Liver (tissue), 9 donors: ENCODE data around the gene TMEM217. TPM values are rescaled to one million over a fixed set of nuclear protein-coding genes. Genes with fewer than 3 reads are reported as not detected.

Source experiments
- DNase-seq: peaks from one replicate; pipeline ENCODE4 v3.0.0-alpha.2; 2017; ENCODE audit warnings: low spot score
- H3K27ac ChIP-seq, 2 donors: one replicate each; pipeline ENCODE4 v1.7.0; 2013; ENCODE audit warnings: inconsistent platforms in 2 of 2, low read length in 2 of 2, control low read depth in 1 of 2, low read depth in 1 of 2, mild to moderate bottlenecking in 1 of 2
- H3K27me3 ChIP-seq, 4 donors: one replicate each; pipeline versions ENCODE4 v1.6.1 to v1.7.0; 2013; ENCODE audit warnings: low read length in 3 of 4, inconsistent platforms in 1 of 4, mild to moderate bottlenecking in 1 of 4, moderate library complexity in 1 of 4; ENCODE audit not compliant: control insufficient read depth in 4 of 4, insufficient read depth in 4 of 4
- H3K36me3 ChIP-seq, 4 donors: one replicate each; pipeline versions ENCODE4 v1.6.1 to v1.7.0; 2013; ENCODE audit warnings: low read length in 3 of 4, mild to moderate bottlenecking in 3 of 4, low read depth in 1 of 4, moderate library complexity in 1 of 4; ENCODE audit not compliant: control insufficient read depth in 4 of 4, insufficient read depth in 3 of 4
- H3K4me1 ChIP-seq, 4 donors: one replicate each; pipeline versions ENCODE4 v1.6.1 to v1.7.0; 2013; ENCODE audit warnings: low read length in 3 of 4, mild to moderate bottlenecking in 3 of 4, moderate library complexity in 1 of 4; ENCODE audit not compliant: control insufficient read depth in 4 of 4, insufficient read depth in 4 of 4
- H3K4me3 ChIP-seq, 3 donors: one replicate each; pipeline versions ENCODE4 v1.6.1 to v1.7.0; 2013; ENCODE audit warnings: low read length in 3 of 3, control low read depth in 1 of 3, low read depth in 1 of 3, mild to moderate bottlenecking in 1 of 3
- H3K9ac ChIP-seq, 2 donors: one replicate each; pipeline ENCODE4 v1.7.0; 2013; ENCODE audit warnings: low read length in 2 of 2, mild to moderate bottlenecking in 2 of 2, moderate library complexity in 2 of 2, control low read depth in 1 of 2, low read depth in 1 of 2
- H3K9me3 ChIP-seq, 4 donors: one replicate each; pipeline versions ENCODE4 v1.6.1 to v1.7.0; 2013; ENCODE audit warnings: low read length in 3 of 4; ENCODE audit not compliant: control insufficient read depth in 4 of 4
- ATF3 ChIP-seq: IDR thresholded peaks from 2 replicates; pipeline ENCODE4 v1.6.1; 2016; ENCODE audit warnings: antibody characterized with exemption
- CTCF ChIP-seq: fragments of 150-350 bp; IDR thresholded peaks from 2 replicates; pipeline ENCODE4 v1.5.1; 2017; ENCODE audit warnings: improper control_type of control experiment, low read depth, low read length; ENCODE audit not compliant: missing input control
- GABPA ChIP-seq, 2 donors: IDR thresholded peaks in 1 of 2; conservative IDR thresholded peaks in 1 of 2; 2 replicates each; pipeline ENCODE4 v1.6.1; 2016; ENCODE audit warnings: antibody characterized with exemption in 2 of 2, mild to moderate bottlenecking in 1 of 2, moderate library complexity in 1 of 2
- HNF4A ChIP-seq, 2 donors: conservative IDR thresholded peaks; 2 replicates each; pipeline ENCODE4 v1.6.1; 2016; ENCODE audit warnings: antibody characterized with exemption in 2 of 2, mild to moderate bottlenecking in 2 of 2
- HNF4G ChIP-seq: IDR thresholded peaks from 2 replicates; pipeline ENCODE4 v1.6.1; 2016; ENCODE audit warnings: antibody characterized with exemption
- JUND ChIP-seq, 2 donors: IDR thresholded peaks; 2 replicates each; pipeline ENCODE4 v1.6.1; 2016; ENCODE audit warnings: antibody characterized with exemption in 2 of 2
- MAX ChIP-seq: IDR thresholded peaks from 2 replicates; pipeline ENCODE4 v1.6.1; 2016; ENCODE audit warnings: antibody characterized with exemption
- NR2F2 ChIP-seq: IDR thresholded peaks from 2 replicates; pipeline ENCODE4 v1.6.1; 2016; ENCODE audit warnings: antibody characterized with exemption
- RAD21 ChIP-seq, 2 donors: IDR thresholded peaks; 2 replicates each; pipeline ENCODE4 v1.6.1; 2016; ENCODE audit warnings: antibody characterized with exemption in 2 of 2, mild to moderate bottlenecking in 2 of 2
- RXRA ChIP-seq, 2 donors: IDR thresholded peaks; 2 replicates each; pipeline ENCODE4 v1.6.1; 2017 to 2018; ENCODE audit warnings: antibody characterized with exemption in 2 of 2, mild to moderate bottlenecking in 1 of 2
- SP1 ChIP-seq: IDR thresholded peaks from 2 replicates; pipeline ENCODE4 v1.6.1; 2018; ENCODE audit warnings: antibody characterized with exemption, mild to moderate bottlenecking
- YY1 ChIP-seq: IDR thresholded peaks from 2 replicates; pipeline ENCODE4 v1.6.1; 2016; ENCODE audit warnings: antibody characterized with exemption, mild to moderate bottlenecking
- ZBTB33 ChIP-seq: IDR thresholded peaks from 2 replicates; pipeline ENCODE4 v1.6.1; 2016; ENCODE audit warnings: antibody characterized with exemption
- WGBS: extraction: QIAGEN DNeasy Blood & Tissue Kit; methylation state at CpG from one replicate; pipeline ENCODE4 v1.1.7; 2013; 5-methylcytosine and 5-hydroxymethylcytosine counted together
- polyA plus RNA-seq, 2 donors: library from polyadenylated mRNA; stranded (reverse) in 1 of 2; unstranded in 1 of 2; fragments of 200-250 nt in 1 of 2; fragments of >200 nt in 1 of 2; fragmentation: Nextera tagmentation in 1 of 2; extraction: Ambion mirVana in 1 of 2; gene quantifications; one replicate each; pipeline versions ENCODE4 v1.2.1 to v1.2.3, GENCODE V29; 2013 to 2015
- total RNA-seq, 2 donors: library from RNA; depleted of rRNA; stranded (reverse); fragments of >200 nt; gene quantifications; one replicate each; pipeline ENCODE4 v1.2.3, GENCODE V29; 2014
- donor health status: healthy.
- donor health status: healthy.
- donor health status: healthy.
- donor health status: healthy.
- donor health status: healthy.

The TMEM217 gene
- total and polyA plus RNA-seq, 4 donors = 0.39 to 3.2 (median 0.62) TPM

- TF ChIP-seq ZBTB33 = no peak
- TF ChIP-seq HNF4G = no peak
- no peak for TF ChIP-seq CTCF
- TF ChIP-seq NR2F2 = no peak
- TF ChIP-seq RXRA (IDR thresholded peaks at IDR 0.05) = peak; percentile 38 to 45
- TF ChIP-seq JUND (IDR thresholded peaks at IDR 0.05) = no peak
- peak in 1 of 2 donors; percentile 28 for TF ChIP-seq GABPA (IDR thresholded peaks at IDR 0.05 in 1 of 2, conservative IDR thresholded peaks at IDR 0.05 in 1 of 2)
- no peak for TF ChIP-seq ATF3
Measured at GRCh38 chr6:37222125-37222967, 35.6 kb downstream of the TMEM217 start (continued).

GRCh38 chr6:37221585-37222124, 36.3 kb downstream of the TMEM217 start:
- Histone ChIP-seq H3K36me3 (no peaks in the 10 kb centered on the region), H3K9me3 (no peaks in the 10 kb centered on the region), H3K4me3 (peak overlapping the region in 2 of 3 donors; percentile 60 to 62), H3K4me1 (peaks cover 0 to 11% (median 6%) of the 10 kb centered on the region in 4 donors), H3K27ac (no peak overlapping the region), H3K9ac (no peak overlapping the region), H3K27me3 (no peaks in the 10 kb centered on the region)
- 66% methylated on average over 6 of the region's 6 CpGs for WGBS
- TF ChIP-seq HNF4A (conservative IDR thresholded peaks at IDR 0.05) (no peak), CTCF (no peak), HNF4G (no peak), SP1 (no peak), NR2F2 (no peak), ZBTB33 (no peak), JUND (IDR thresholded peaks at IDR 0.05) (no peak), GABPA (IDR thresholded peaks at IDR 0.05 in 1 of 2, conservative IDR thresholded peaks at IDR 0.05 in 1 of 2) (no peak), RAD21 (IDR thresholded peaks at IDR 0.05) (no peak), YY1 (no peak), MAX (no peak)
- DNase-seq = no peak
